ENCODE measurements around the gene WASHC3. TPM values are rescaled to one million over a fixed set of nuclear protein-coding genes. Genes with fewer than 3 reads are reported as not detected.
A peak's percentile ranks its signal among the peaks of the same experiment; 100 is the strongest.

The WASHC3 gene
- total RNA-seq, 1 experiment from 2014 or later, result 29.7 TPM

GRCh38 chr12:102063069-102063468 is 1.3 kb upstream of the WASHC3 start:
- DNase-seq, result peak in 1 of 2 experiments; percentile 72
- Histone ChIP-seq H4K20me1 (ENCODE audit: insufficient read depth) (no peaks in the 10 kb centered on the region), H2AFZ (peak overlapping the region; percentile 74; the same call in 1 of the 2 replicates), H3K27ac (0 out of 2 replicates have a peak overlapping the region, but pooled peaks have one; percentile 35), H3F3A (ENCODE audit: insufficient read depth, low read depth) (peaks cover 7% of the 10 kb centered on the region; the same call in 1 of the 2 replicates), H3K4me3 (peak overlapping the region; percentile 44; the same call in 1 of the 2 replicates), H3K9me2 (ENCODE audit: insufficient read depth) (no peaks in the 10 kb centered on the region), H3K27me3 (ENCODE audit: insufficient read depth, low read depth) (no peaks in the 10 kb centered on the region), H3K9me3 (ENCODE audit: insufficient read depth, low read depth) (no peaks in the 10 kb centered on the region), H3K79me2 (ENCODE audit: low read depth) (no peaks in the 10 kb centered on the region), H3K4me2 (peak overlapping the region; percentile 55), H3K36me3 (ENCODE audit: low read depth) (0 out of 2 replicates have a peak, but pooled peaks cover 4% of the 10 kb centered on the region), H3K4me1 (replicated peaks; ENCODE audit: insufficient read depth) (peaks cover 6% of the 10 kb centered on the region; the same call in 1 of the 2 replicates)
- intact Hi-C loops (cut with micrococcal nuclease; ENCODE audit: unreplicated experiment), result no loop called here
- no TSS peak for BruUV-seq (replicated peaks)
- ChIA-PET POLR2A (ENCODE audit: unreplicated experiment) (no interaction called here), CTCF (no interaction called here)
- TF ChIP-seq EZH2 (IDR thresholded peaks at IDR 0.05; ENCODE audit: low read depth) (no peak), CTCF (conservative IDR thresholded peaks at IDR 0.05) (no peak)

GRCh38 chr12:102062419-102062806 is 622 bp upstream of the WASHC3 start:
- peak overlapping the region; percentile 98 for H2AFZ ChIP-seq
- H3K36me3 ChIP-seq (ENCODE audit: low read depth), result 0 out of 2 replicates have a peak, but pooled peaks cover 4% of the 10 kb centered on the region
- no peaks in the 10 kb centered on the region for H3K79me2 ChIP-seq (ENCODE audit: low read depth)
- no peaks in the 10 kb centered on the region for H3K27me3 ChIP-seq (ENCODE audit: insufficient read depth, low read depth)
- POLR2A ChIA-PET (ENCODE audit: unreplicated experiment), result interaction anchor here (0.6 kb wide), 2 partner anchors 8 to 762 kb away, joined by 3 to 7 read pairs; no protein-coding TSS in a partner anchor
- no peaks in the 10 kb centered on the region for H4K20me1 ChIP-seq (ENCODE audit: insufficient read depth)
- no peak for DNase-seq
- intact Hi-C loops (cut with micrococcal nuclease; ENCODE audit: unreplicated experiment), result no loop called here
- no peaks in the 10 kb centered on the region for H3K9me3 ChIP-seq (ENCODE audit: insufficient read depth, low read depth)
- TF ChIP-seq EZH2 (IDR thresholded peaks at IDR 0.05; ENCODE audit: low read depth), result no peak
- TF ChIP-seq CTCF (conservative IDR thresholded peaks at IDR 0.05), result no peak
- CTCF ChIA-PET, result interaction anchor here (0.6 kb wide), 1 partner anchor 641 kb away, joined by 3 read pairs; no protein-coding TSS in a partner anchor
- H3K9me2 ChIP-seq (ENCODE audit: insufficient read depth), result no peaks in the 10 kb centered on the region
- peaks cover 6% of the 10 kb centered on the region; the same call in 1 of the 2 replicates for H3K4me1 ChIP-seq (replicated peaks; ENCODE audit: insufficient read depth)
- H3F3A ChIP-seq (ENCODE audit: insufficient read depth, low read depth), result peaks cover 7% of the 10 kb centered on the region; the same call in 1 of the 2 replicates
- no TSS peak for BruUV-seq (replicated peaks)
- H3K4me3 ChIP-seq, result peak overlapping the region; percentile 78
- peak overlapping the region; percentile 98 for H3K4me2 ChIP-seq
- H3K27ac ChIP-seq, result no peak overlapping the region

- CTCF ChIA-PET, result no interaction called here
- POLR2A ChIA-PET (ENCODE audit: unreplicated experiment), result no interaction called here
- Histone ChIP-seq H3K4me2 (peak overlapping the region; percentile 98), H3K79me2 (ENCODE audit: low read depth) (no peaks in the 10 kb centered on the region), H3F3A (ENCODE audit: insufficient read depth, low read depth) (peaks cover 7% of the 10 kb centered on the region; the same call in 1 of the 2 replicates), H3K9me3 (ENCODE audit: insufficient read depth, low read depth) (no peaks in the 10 kb centered on the region), H3K27me3 (ENCODE audit: insufficient read depth, low read depth) (no peaks in the 10 kb centered on the region), H3K27ac (peak overlapping the region; percentile 45; the same call in 1 of the 2 replicates), H3K9me2 (ENCODE audit: insufficient read depth) (no peaks in the 10 kb centered on the region), H2AFZ (peak overlapping the region; percentile 98), H3K4me1 (replicated peaks; ENCODE audit: insufficient read depth) (peaks cover 6% of the 10 kb centered on the region; the same call in 1 of the 2 replicates), H3K36me3 (ENCODE audit: low read depth) (0 out of 2 replicates have a peak, but pooled peaks cover 4% of the 10 kb centered on the region), H3K4me3 (peak overlapping the region; percentile 78), H4K20me1 (ENCODE audit: insufficient read depth) (no peaks in the 10 kb centered on the region)
- DNase-seq, result peak in 1 of 2 experiments; percentile 44
- intact Hi-C loops (cut with micrococcal nuclease; ENCODE audit: unreplicated experiment), result no loop called here
- no TSS peak for BruUV-seq (replicated peaks)
- no peak for TF ChIP-seq CTCF (conservative IDR thresholded peaks at IDR 0.05)
- no peak for TF ChIP-seq EZH2 (IDR thresholded peaks at IDR 0.05; ENCODE audit: low read depth)
Observed at GRCh38 chr12:102061096-102061559, 663 bp downstream of the WASHC3 start.
